GM18505 (cell line): ENCODE data around the gene GPANK1.

Source experiments
- ATAC-seq: cut with Tn5 transposase; IDR thresholded peaks from one replicate; pipeline ENCODE4 v1.9.1; 2021; ENCODE audit not compliant: unreplicated experiment
- POLR2A ChIP-seq: IDR thresholded peaks from 4 replicates; pipeline ENCODE4 v1.6.1; 2011; ENCODE audit warnings: borderline replicate concordance; ENCODE audit not compliant: insufficient read depth, insufficient read length; ENCODE audit errors: extremely low read depth

GPANK1 gene

DNA sequence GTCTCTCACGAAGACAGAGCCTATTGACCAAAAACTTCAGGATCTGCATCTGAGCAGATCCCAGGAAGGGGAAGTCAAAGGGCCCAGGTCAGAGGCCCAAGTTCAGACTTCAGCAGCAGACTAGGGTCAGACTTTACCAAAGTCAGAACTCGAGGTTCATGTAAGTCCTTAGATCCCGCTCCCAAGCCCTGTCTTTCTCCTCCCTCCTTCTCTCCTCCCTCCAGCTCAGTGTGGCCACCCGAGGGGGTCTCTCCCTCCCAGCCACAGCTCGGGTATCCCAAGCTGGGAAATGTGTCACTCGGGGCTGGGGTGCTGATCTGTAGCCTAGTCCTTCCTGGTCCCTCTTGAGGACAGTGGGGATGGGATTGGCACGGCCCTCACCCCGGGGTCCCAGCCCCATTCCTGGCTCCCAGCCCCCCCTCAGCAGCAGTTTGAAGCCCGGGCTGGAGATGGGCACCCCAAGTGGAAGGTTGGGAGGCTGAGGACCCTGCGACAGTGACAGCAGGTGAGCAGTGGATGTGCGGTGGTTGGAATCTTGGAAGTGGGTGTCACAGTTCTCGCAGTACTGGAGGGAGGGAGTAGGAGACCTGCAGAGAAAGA, 2.6 kb downstream of the GPANK1 start:
- no peak for TF ChIP-seq POLR2A
- no peak for ATAC-seq

DNA sequence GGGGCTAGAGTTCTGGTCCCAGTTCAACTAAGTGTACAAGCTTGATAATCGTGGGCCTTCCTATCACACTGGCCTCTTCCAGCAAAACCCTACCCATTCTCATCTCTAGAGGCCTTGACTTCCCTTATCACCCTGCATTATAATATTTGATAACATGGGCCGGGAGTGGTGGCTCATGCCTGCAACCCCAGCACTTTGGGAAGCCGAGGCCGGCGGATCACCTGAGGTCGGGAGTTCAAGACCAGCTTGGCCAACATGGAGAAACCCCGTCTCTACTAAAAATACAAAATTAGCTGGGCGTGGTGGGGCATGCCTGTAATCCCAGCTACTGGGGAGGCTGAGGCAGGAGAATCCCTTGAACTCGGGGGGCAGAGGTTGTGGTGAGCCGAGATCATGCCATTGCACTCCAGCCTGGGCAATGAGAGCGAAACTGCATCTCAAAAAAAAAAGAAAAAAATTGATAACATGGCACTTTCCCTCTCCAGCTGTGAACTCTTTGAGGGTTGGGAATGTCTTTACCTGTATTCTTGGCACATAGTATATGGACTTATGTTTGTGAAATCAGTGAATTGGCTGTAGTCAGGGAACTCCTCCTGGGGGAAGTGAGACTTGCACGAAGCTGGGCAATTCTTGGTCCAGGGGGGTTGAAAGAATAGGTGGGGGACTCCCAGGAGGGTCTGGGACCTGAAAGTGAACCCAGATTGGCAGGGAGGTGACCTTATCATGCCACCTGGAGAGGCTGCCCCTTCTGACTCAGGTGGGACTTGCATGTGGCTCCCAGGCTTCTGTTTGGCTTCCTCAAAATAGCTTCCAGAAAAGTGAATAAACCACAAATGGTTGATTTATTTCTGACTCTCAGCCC, 3.3 kb downstream of the GPANK1 start:
- no peak for ATAC-seq
- TF ChIP-seq POLR2A = no peak

DNA sequence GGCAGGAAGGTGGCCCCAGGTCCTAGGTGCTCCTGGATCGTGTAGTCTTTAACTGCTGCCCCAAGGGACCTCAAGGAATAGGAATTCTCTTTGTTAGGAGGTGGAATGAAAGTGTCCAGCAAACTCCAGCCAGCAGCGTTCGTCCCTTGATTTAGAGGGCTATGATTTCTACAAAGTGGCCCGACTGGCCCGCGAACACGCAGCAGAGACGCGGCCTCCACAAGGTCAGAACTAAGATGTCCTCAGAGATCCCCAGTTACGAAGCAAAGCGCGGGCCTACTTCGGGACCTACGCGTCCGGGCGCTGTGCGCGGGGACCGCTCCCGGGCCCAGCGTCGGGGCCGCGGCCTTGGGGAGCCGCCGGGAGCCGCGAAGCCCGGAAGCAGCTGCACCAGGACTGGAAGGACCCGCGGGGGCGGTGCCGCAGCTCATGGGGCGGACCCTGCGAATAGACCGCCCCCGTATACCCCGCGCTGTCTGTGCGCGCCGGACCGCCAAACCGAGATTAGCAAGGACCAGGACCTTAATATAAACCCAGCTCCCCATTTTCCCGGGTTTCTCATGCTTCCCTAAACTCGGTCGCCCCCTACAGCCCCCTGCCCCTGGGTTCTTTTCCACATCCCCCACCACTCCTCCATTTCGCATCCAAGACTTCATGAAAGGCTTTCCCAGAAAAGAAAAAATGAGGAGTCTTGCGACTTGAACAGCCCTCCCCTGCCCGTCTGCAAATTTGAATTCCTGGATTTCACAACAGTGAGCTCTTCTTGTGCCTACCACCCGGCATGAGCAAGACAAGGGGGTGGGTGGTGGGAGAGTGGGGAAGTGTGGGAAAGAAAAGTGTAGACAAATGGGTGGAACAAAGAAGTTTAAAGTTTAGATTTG, 4.2 kb downstream of the GPANK1 start, which contains the start of gene C6orf47:
TSS of gene C6orf47 (minus strand) at position 398 of the 881 bp plus-strand sequence. CDS start 831 bp downstream, outside the sequence.
- ATAC-seq = peak; percentile 39
- peak; percentile 94 for TF ChIP-seq POLR2A

DNA sequence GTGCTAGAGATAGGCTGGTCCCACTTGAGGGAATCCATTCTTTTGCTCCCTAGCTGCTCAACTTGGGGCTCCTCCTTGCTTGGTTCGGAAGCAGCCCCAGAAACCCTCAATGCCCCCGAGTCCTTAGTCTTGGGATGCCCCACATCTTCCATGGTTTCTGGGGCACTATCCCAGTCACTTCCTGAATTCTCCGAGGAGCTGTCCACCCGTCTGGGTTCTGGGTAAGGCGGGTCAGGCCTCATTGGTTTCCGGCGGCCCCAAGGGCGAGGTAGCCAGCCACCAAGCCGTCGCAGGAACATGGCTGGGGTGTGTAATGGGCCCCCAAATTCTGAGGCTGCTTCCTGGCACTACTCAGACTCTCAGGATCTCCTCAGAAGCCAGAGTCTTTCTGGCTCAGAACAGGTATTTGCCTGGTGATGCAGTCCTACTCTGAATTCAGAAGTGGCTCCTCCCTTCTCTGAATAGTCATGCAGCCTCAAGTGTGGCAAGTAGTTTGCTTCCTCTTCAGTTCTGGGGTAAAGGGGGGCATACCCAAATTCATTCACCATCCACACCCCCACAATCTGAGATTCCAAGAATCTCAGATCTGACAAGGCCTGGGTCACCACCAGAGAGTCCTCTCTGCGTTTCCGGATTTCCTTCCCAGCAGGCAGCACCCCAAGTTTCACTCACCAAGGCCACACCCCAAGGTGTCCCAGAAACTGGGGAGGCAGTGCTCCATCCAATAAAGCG, 5.0 kb downstream of the GPANK1 start:
- ATAC-seq = no peak

DNA sequence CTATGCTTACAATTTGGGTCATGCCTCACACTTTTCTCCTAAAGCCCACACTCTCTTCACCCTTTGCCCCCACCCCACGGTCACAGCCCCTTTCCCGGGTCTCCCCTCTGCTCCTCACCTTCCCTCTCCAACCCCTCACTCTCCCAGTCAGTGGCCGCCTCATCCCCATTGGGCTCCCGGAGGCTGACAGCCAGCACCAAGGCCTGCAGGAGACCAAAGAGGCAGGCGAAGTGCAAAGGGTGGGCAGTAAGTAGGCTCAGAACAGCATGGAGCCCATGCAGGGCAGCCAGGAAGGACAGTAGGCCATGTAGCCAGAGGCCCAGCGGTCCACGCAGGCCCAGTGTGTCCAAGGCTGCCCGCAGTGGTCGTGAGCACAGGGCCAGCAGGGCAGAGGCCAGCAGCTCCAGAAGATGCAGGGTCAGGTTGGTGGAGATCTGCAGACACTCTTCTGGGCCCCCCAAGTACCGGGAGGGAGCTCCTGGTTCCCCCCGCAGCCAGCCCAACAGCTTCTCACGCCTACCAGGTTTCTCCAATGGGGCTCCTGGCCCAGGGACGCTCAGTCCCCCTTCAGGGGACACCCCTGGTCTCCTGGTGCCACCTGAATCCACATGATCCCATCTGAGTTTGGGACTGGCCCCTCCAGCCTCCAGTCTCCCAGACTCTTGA, 5.7 kb downstream of the GPANK1 start:
- TF ChIP-seq POLR2A = no peak
- ATAC-seq = no peak

More for the DNA sequence above, 5.0 kb downstream of the GPANK1 start:
- TF ChIP-seq POLR2A = no peak

DNA sequence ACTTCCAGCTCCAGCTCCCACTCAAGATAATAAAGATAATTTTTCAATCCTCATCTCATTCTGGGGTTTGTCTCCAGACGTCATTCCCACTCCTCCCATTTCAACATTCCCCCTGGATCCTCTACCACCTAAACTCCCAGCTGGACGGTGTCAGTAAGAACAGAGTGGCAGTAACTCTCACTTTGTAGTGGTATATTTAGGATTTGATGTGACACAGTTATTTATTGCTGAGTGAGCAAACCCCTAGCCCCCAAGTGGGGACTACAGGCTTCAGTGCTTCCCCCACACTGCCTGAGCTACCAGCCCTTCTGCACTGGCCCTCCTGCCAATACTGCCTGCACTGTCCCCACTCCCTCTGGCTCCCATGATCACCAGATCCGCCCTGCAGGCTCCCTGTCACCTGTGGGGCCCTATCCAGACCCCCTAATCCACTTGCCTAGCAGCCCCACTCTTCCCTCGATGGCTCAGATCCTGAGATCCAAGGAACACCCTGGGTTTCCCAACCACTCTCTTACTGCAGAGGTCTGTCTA, 6.6 kb downstream of the GPANK1 start:
- no peak for TF ChIP-seq POLR2A
- no peak for ATAC-seq

DNA sequence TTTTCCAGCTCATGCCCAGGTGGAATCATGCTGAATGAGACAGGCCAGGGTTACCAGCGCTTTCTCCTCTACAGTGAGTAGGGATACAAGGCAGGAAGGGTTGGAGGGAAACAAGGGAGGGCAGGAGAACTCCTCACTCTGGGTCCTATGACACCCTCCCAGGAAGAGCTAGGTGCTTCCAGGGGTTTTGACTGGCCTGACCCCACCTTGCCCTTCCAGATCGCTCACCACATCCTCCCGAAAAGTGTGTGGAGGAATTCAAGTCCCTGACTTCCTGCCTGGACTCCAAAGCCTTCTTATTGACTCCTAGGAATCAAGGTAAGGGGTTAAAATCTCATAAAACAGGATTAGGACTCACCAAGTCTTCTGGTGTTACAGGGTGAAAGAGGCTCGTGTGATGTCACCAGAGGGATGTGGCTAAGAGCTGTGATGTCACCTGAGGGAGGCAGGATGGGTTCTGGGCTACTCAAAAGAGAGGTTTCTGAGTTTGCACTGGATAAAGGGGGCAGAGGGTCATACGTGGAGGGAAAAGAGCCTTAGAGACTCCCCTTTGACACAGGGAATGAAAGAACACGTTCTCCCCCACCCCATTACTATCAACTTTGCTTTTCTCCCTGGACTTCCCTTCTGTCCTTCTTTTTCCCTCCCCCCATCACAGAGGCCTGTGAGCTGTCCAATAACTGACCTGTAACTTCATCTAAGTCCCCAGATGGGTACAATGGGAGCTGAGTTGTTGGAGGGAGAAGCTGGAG, 7.2 kb downstream of the GPANK1 start:
- ATAC-seq = no peak
- TF ChIP-seq POLR2A = no peak

DNA sequence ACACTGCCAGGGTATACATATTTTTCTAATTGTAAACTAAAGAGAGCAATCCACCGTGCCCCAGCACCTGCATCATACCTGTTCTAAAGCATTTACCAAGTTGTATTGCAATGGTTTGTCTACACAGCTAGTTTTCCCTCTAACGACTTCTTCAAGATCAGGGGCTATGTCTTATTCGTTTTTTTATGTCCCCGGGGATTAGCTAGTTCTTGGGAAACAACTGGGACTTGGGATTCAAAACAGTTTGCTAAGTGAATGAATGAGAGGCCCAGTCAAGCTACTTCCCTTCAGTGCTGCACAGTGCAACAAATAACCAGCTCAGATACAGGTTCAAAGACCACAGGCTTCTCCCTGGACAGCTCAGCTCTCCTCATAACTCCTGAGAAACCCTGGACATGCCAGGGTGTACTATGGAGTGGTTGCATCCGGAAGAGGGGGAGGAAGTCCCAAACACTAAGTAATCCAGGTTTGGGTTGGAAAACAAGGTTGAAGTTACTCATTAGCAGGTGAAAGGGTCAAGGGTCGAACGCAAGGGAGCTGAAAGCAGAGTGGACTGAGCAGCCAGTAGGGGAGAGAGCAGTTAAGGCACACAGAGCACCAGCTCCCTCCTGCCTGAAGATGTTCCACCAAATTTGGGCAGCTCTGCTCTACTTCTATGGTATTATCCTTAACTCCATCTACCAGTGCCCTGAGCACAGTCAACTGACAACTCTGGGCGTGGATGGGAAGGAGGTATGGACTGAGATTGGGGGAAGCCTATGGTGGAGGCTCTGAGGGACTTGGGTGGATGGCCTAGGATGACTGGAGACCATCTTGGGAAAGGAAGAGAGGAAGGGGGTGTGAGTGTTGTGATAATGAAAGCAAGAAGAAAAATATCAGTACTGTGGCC, 9.2 kb downstream of the GPANK1 start, which contains the start of gene APOM:
TSS of gene APOM (plus strand) at position 546 of the 889 bp plus-strand sequence. CDS start at position 619, 73 bp downstream.
- no peak for TF ChIP-seq POLR2A
- no peak for ATAC-seq

DNA sequence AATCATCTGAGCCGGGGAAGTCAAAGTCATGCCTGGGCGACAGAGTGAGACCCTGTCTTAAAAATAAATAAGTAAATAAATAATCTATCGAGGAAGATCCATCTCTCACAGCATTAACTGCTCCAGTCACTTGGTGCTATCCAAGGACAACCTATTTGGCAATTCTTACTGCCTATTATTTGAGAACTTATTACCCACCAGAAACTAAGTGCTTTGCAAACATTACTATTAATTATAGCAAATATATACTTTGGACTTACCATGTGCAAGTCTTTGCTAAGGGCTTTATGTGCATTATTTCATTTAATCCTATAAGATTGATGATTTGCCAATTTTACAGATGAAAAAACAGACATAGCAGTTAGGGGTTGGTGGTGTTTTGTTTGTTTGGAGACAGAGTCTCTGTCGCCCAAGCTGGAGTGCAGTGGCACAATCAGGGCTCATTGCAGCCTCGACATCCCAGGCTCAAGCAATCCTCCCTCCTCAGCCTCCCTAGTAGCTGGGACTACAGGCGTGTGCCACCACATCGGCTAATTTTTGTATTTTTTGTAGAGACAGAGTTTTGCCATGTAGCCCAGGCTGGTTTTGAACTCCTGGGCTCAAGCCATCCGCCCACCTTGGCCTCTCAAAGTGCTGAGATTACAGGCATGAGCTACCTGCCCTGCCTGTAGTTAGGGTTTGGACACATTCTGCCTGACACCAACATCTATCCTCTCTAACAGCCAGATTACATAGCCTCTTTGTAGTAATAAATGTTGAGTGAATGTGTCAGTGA, 10.0 kb downstream of the GPANK1 start:
- ATAC-seq = no peak
- TF ChIP-seq POLR2A = no peak
